ENCODE data around the gene FGL2. TPM values are rescaled to one million over a fixed set of nuclear protein-coding genes. Genes with fewer than 3 reads are reported as not detected.
"Not testable (repeated sequence)": the region's sequence is repeated elsewhere in the genome, so short reads cannot be mapped to it uniquely, and the experiment has no call there.

Gene FGL2
- polyA plus RNA-seq, 1 experiment, result not detected

DNA sequence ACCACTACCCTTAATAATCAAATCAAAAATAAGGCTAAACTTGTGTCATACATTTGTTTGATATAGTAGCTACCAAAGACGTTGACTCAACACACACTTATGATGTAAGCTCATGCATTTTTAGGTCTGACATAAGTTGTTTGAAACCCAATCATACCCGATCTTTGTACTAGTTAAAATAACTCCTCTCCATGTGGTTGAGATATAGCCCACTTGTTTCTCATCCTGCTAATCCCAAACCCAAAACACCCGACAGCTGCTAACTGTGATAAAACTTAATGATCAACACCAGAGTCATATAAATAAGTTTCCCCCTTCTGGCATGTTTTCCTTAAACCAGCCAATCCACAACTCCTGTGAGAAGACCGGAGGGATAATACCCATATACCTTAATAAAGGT, 28.5 kb downstream of the FGL2 start:
- H3K27me3 ChIP-seq (ENCODE audit: control insufficient read depth, insufficient read depth, low read length); H3K4me3 ChIP-seq (ENCODE audit: low read depth, low read length); DNase-seq (ENCODE audit: low read depth); POLR2A ChIA-PET; CTCF ChIA-PET; H3K36me3 ChIP-seq (ENCODE audit: control insufficient read depth, insufficient read depth, low read length): not testable (repeated sequence)

DNA sequence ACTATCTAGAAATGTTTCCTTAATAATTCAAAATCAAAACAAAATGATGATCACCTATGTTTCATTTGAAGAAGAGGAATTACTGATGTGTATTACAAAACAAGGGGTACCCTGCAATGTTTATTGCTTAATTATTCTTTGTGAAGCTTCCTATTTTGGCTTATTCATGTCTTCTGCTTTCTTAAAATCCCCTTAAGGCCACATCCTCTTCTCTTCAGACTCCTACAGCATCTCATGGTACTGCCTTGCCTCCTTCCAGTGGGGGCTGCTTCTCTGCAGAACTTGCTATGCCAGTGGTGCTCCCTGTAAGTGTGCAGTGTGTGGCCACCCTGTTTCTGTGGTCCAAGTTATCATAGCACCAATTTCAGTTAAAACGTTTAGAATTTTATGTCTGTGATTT, 42.2 kb downstream of the FGL2 start:
- DNase-seq (ENCODE audit: low read depth), result no peak
- TF ChIP-seq, protein P1, sequence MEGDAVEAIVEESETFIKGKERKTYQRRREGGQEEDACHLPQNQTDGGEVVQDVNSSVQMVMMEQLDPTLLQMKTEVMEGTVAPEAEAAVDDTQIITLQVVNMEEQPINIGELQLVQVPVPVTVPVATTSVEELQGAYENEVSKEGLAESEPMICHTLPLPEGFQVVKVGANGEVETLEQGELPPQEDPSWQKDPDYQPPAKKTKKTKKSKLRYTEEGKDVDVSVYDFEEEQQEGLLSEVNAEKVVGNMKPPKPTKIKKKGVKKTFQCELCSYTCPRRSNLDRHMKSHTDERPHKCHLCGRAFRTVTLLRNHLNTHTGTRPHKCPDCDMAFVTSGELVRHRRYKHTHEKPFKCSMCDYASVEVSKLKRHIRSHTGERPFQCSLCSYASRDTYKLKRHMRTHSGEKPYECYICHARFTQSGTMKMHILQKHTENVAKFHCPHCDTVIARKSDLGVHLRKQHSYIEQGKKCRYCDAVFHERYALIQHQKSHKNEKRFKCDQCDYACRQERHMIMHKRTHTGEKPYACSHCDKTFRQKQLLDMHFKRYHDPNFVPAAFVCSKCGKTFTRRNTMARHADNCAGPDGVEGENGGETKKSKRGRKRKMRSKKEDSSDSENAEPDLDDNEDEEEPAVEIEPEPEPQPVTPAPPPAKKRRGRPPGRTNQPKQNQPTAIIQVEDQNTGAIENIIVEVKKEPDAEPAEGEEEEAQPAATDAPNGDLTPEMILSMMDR (IDR thresholded peaks at IDR 0.05; ENCODE audit: insufficient read depth, low read depth, low read length), result no peak
- Histone ChIP-seq H3K36me3 (ENCODE audit: control insufficient read depth, insufficient read depth, low read length) (no peaks in the 10 kb centered on the region), H3K27me3 (ENCODE audit: control insufficient read depth, insufficient read depth, low read length) (no peaks in the 10 kb centered on the region), H3K4me3 (ENCODE audit: low read depth, low read length) (no peak overlapping the region)
- ChIA-PET CTCF (no interaction called here), POLR2A (no interaction called here)

DNA sequence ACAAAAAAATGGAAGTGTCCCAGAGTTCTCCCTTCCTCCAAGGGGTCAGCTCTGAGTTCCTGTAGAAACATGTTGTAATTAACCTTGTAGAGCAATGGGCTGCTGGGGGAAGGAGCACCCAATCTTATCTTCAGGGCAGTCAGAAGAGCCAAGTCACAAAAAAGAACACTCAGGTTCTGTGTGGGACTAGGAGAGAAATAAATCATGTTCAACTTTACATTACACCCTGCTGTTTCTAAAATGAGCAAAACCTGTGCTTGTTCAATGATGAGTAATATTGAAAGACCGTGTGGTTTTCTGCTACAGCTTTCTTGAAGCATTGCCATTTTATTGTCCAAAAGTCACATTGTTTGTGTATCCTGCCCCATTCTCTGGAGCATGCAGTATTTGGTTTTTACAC, 42.6 kb downstream of the FGL2 start:
- POLR2A ChIA-PET; H3K36me3 ChIP-seq (ENCODE audit: control insufficient read depth, insufficient read depth, low read length); DNase-seq (ENCODE audit: low read depth); CTCF ChIA-PET; H3K27me3 ChIP-seq (ENCODE audit: control insufficient read depth, insufficient read depth, low read length); H3K4me3 ChIP-seq (ENCODE audit: low read depth, low read length): not testable (repeated sequence)

DNA sequence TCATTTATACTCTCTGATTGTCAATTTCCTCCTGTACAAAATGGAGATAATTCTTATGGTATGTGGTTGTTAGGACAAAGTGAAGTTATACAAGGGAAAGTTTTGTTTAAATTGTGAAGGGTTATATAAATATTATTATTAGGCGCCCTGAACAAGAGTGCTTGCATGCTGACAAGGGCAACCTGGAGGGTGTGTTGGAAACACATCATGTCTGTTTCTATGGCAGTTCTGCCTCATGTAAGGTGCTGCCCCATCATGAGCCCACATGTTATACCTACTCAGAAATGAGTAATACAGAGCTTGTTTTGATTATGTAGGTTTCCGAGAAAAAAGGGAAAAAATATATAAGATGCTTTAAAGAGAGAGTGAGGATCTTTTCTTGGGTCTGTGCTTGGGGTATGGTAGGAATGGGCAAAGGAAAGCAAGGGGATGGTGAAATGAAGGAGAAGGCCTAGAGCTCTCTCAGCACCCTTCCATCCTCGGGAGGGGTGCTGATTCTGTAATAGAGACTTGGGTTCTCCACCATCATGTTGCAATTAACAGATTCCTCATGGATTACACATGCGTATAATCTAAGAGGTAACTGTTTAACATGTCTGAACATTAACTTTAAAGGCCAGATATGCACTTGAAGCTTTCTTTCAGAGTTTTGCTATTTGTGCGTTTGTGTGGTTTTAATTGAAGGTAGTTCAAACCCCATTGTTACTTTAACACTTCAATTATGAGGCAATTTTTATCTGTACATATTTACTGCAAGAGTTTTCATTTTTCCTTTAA, 43.8 kb downstream of the FGL2 start:
- DNase-seq (ENCODE audit: low read depth); H3K36me3 ChIP-seq (ENCODE audit: control insufficient read depth, insufficient read depth, low read length); CTCF ChIA-PET; POLR2A ChIA-PET; H3K4me3 ChIP-seq (ENCODE audit: low read depth, low read length); H3K27me3 ChIP-seq (ENCODE audit: control insufficient read depth, insufficient read depth, low read length): not testable (repeated sequence)

DNA sequence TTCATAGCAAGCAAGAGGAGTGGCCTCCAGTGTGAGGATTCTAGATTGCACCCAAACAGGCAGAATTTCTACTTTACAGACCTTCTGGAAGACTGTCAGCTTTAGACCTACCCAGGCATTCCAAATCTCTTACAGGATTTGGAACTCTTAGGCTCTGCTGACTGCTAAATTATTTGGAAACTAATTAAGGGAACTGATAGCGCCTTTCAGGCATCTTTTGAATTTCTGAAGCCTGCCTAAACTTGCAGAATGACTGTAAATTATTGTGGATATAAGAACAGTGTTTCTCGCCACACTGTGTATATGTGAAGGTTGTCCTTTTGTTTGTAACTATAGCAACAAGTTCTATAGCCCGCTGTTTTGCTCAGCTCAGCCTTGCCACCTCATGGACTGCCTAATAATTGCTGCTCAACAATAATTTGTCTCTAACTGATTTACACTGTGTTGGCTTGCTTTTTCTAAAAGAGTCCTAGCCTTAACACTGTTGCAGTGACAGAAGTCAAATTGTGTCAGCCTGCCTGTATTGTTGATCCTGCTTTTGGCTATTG, 44.6 kb downstream of the FGL2 start:
- DNase-seq (ENCODE audit: low read depth); H3K36me3 ChIP-seq (ENCODE audit: control insufficient read depth, insufficient read depth, low read length); H3K4me3 ChIP-seq (ENCODE audit: low read depth, low read length); POLR2A ChIA-PET; CTCF ChIA-PET; H3K27me3 ChIP-seq (ENCODE audit: control insufficient read depth, insufficient read depth, low read length): not testable (repeated sequence)

DNA sequence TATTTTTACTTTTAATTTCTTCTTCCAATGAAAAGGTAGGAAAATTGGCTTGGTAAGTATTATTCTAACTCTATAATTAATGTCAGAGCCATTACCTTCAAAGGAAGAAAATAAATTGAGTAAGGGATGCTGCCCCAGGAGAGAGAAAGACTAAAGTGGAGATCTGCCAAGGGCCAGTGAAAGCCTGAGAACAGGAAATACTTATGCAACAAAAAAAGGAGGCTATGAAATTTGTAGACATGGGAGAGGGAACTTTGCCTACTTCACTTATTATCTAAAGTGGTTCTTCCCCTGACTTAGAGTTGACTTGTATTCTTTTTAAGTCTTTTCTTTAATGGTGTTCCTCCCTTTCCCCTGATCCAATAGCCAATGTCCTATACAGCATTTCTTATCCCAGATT, 47.4 kb downstream of the FGL2 start:
- H3K4me3 ChIP-seq (ENCODE audit: low read depth, low read length); DNase-seq (ENCODE audit: low read depth); CTCF ChIA-PET; POLR2A ChIA-PET; H3K36me3 ChIP-seq (ENCODE audit: control insufficient read depth, insufficient read depth, low read length); H3K27me3 ChIP-seq (ENCODE audit: control insufficient read depth, insufficient read depth, low read length): not testable (repeated sequence)

Other genes starting within 250 kb of the FGL2 start
- gene SPDYE17, start 167.5 kb downstream of the FGL2 start, polyA plus RNA-seq (2011; rRNA removed), result not detected in 2 replicates
- 0.23 and 0.29 TPM in 2 replicates for gene SPDYE18, start 137.3 kb downstream of the FGL2 start, polyA plus RNA-seq (2011; rRNA removed)
- gene CCDC146, start 77.2 kb downstream of the FGL2 start, polyA plus RNA-seq (2011; rRNA removed), result 1.3 and 1.6 TPM in 2 replicates
- 3.7 and 7.0 TPM in 2 replicates for gene GSAP, start 216.5 kb upstream of the FGL2 start, polyA plus RNA-seq (2011; rRNA removed)

All from BJ (cell line).